Activated CD4-positive, alpha-beta T cell treated with anti-CD3 and anti-CD28 coated beads, Interleukin-2, amount 10 ng/mL, durations not matched to agents 7 days and 5 days (primary cell): ENCODE measurements around the gene NEXN. TPM values are rescaled to one million over a fixed set of nuclear protein-coding genes. Genes with fewer than 3 reads are reported as not detected.

Experiments
- CTCF ChIA-PET: fragments of 350-600 bp; sonication (Branson Sonifier 250); formaldehyde crosslinking; loops from one replicate; lab custom pipeline; 2021; ENCODE audit warnings: antibody characterized with exemption; lab: Charles Lee
- POLR2A ChIA-PET: fragments of 350-600 bp; sonication (Branson Sonifier 250); formaldehyde crosslinking; loops from one replicate; lab custom pipeline; 2021; ENCODE audit warnings: antibody characterized with exemption; lab: Charles Lee
- DNase-seq: peaks from one replicate; pipeline ENCODE4 v3.0.0-alpha.2; 2020
- H3K27ac Mint-ChIP-seq: one replicate; pipeline ENCODE4 v1.8.0; 2021; ENCODE audit warnings: mild to moderate bottlenecking, moderate library complexity, mixed read lengths
- H3K27me3 Mint-ChIP-seq: one replicate; pipeline ENCODE4 v1.8.0; 2021; ENCODE audit warnings: mixed read lengths
- H3K36me3 Mint-ChIP-seq: one replicate; pipeline ENCODE4 v1.8.0; 2021; ENCODE audit warnings: low read depth, mixed read lengths
- H3K4me1 Mint-ChIP-seq: one replicate; pipeline ENCODE4 v1.8.0; 2021; ENCODE audit warnings: mixed read lengths
- H3K4me3 Mint-ChIP-seq: one replicate; pipeline ENCODE4 v1.8.0; 2021; ENCODE audit warnings: mild to moderate bottlenecking, moderate library complexity, mixed read lengths
- H3K9me3 Mint-ChIP-seq: one replicate; pipeline ENCODE4 v1.8.0; 2021; ENCODE audit warnings: mixed read lengths
- total RNA-seq, 2 experiments: library from RNA; stranded (reverse); gene quantifications; one replicate each; pipeline ENCODE4 v1.2.3, GENCODE V29; 2021

The NEXN gene
- total RNA-seq, 2 experiments from 2014 or later = 5.3 to 5.7 TPM

DNA sequence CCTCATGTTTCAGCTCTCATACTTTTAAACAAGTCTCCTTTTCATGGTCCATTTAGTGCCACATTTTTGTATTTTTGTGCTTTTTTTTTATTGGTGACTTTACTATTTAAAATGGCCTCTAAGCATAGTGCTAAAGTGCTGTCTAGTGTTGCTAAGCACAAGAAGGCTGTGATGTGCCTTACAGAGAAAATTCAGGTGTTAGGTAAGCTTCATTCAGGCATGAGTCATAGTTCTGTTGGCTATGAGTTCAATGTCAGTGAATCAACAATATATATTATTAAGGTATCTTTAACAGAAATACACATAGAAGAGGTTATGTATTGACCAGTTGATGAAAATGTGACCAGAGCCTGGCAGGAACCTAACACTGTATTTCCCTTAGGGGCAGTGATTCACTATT, 103.2 kb downstream of the NEXN start:
- Mint-ChIP-seq H3K27me3 (no peaks in the 10 kb centered on the region), H3K9me3 (no peaks in the 10 kb centered on the region), H3K27ac (no peak overlapping the region), H3K4me3 (no peak overlapping the region), H3K36me3 (peaks cover 23% of the 10 kb centered on the region), H3K4me1 (peaks cover 17% of the 10 kb centered on the region)
- ChIA-PET CTCF (interaction anchor here (1.0 to 2.0 kb wide), 2 partner anchors 10 to 13 kb away, joined by 3 to 8 read pairs; no protein-coding TSS in a partner anchor), POLR2A (no interaction called here)
- no peak for DNase-seq

Other genes starting within 250 kb of the NEXN start
- 10 to 100 TPM; 34.2 to 39.5 TPM for gene ZZZ3, start 206.0 kb upstream of the NEXN start, total RNA-seq
- 10 to 100 TPM; 57.7 to 58.6 TPM for gene USP33, start 128.8 kb upstream of the NEXN start, total RNA-seq
- gene MIGA1, start 109.0 kb upstream of the NEXN start, total RNA-seq = 10 to 100 TPM; 10.5 to 10.8 TPM
- gene FUBP1, start 90.4 kb downstream of the NEXN start, total RNA-seq = 100 to 1,000 TPM; 193 to 217 TPM
- 10 to 100 TPM; 11.5 to 13.2 TPM for gene DNAJB4, start 116.3 kb downstream of the NEXN start, total RNA-seq
- gene GIPC2, start 157.3 kb downstream of the NEXN start, total RNA-seq = under 1 TPM; 0.08 to 0.10 TPM